ENCODE measurements around the gene PCDHGB1.
"Not testable (repeated sequence)": the region's sequence is repeated elsewhere in the genome, so short reads cannot be mapped to it uniquely, and the experiment has no call there.

PCDHGB1 gene

DNA sequence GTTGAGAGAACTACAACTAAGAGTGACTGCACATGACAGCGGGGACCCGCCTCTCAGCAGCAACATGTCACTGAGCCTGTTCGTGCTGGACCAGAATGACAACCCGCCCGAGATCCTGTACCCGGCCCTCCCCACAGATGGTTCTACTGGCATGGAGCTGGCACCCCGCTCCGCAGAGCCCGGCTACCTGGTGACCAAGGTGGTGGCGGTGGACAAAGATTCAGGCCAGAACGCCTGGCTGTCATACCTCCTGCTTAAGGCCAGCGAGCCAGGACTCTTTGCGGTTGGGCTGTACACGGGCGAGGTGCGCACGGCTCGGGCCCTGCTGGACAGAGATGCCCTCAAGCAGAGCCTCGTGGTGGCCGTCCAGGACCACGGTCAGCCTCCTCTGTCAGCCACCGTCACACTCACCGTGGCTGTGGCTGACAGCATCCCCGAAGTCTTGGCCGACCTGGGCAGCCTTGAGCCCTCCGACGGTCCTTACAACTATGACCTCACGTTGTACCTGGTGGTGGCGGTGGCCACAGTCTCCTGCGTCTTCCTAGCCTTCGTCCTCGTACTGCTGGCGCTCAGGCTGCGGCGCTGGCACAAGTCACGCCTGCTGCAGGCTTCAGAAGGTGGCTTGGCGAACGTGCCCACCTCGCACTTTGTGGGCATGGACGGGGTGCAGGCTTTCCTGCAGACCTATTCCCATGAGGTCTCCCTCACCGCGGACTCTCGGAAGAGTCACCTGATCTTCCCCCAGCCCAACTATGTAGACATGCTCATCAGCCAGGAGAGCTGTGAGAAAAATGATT is 34.8 kb downstream of the PCDHGB1 start:
- no peak for DNase-seq

DNA sequence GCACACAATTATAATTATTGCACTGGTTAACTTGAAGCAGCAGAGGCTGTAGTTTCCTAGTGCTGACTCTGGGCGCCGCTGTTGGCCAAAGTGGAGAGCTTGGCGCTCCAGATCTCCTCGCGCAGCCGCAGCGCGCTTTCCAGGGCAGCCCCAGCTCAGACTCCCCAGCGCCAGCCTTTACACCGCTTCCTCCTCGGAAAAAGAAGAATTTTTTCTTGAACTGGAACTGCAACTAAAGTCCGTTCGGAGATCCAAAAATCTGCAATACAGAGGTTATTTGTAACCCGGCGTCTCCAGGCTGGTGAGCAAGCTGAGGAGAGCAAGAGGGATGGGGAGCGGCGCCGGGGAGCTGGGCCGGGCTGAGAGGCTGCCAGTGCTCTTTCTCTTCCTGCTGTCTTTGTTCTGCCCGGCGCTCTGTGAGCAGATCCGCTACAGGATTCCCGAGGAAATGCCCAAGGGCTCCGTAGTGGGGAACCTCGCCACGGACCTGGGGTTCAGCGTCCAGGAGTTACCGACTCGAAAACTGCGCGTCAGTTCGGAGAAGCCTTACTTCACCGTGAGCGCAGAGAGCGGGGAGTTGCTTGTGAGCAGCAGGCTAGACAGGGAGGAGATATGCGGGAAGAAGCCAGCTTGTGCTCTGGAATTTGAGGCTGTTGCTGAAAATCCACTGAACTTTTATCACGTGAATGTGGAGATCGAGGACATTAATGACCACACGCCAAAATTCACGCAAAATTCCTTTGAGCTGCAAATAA is 37.8 kb downstream of the PCDHGB1 start, which contains the start of gene PCDHGB4:
Gene PCDHGB4 (plus strand): TSS at position 142 of the 755 bp plus-strand sequence. CDS start 187 bp downstream, at position 329.
- not testable (repeated sequence) for DNase-seq

DNA sequence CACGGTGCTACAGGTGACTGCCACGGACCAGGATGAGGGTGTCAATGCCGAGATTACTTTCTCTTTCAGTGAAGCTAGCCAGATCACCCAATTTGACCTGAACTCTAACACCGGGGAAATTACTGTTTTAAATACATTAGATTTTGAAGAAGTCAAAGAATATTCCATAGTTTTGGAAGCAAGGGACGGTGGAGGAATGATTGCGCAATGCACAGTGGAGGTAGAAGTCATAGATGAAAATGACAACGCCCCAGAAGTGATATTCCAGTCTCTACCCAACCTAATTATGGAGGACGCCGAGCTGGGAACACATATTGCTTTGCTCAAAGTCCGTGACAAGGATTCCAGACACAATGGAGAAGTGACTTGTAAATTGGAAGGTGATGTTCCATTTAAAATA is 38.8 kb downstream of the PCDHGB1 start:
- no peak for DNase-seq

GRCh38 chr5:141389153-141390042 is 39.5 kb downstream of the PCDHGB1 start:
- DNase-seq = no peak

DNA sequence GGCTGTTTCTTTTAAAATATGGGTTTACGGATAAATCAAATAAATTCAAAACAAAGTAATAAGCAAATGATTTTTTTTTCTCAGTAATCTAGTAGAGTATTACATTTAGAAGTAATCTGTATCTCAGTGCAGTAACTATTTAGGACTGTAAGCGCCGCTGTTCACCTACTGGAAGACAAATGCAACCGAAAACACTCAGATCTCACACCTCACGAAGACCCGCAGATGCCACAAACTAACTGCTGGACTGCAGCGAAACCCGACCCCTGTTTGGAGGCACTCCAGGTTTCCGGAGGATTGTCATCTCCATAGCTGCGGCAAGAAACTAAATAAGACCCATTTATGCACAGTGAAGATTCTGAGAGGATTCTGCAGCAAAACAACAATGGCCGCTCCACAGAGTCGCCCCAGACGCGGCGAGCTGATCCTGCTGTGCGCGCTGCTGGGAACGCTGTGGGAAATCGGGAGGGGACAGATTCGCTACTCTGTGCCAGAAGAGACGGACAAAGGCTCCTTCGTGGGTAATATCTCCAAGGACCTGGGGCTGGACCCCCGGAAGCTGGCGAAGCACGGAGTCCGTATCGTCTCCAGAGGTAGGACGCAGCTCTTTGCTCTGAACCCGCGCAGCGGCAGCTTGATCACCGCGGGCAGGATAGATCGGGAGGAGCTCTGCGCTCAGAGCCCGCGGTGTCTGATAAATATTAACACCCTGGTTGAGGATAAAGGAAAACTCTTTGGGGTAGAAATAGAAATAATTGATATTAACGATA is 42.7 kb downstream of the PCDHGB1 start, which contains the start of gene PCDHGA8:
Gene PCDHGA8 (plus strand): TSS at position 205 of the 770 bp plus-strand sequence. CDS start 181 bp downstream, at position 386.
- DNase-seq = no peak

DNA sequence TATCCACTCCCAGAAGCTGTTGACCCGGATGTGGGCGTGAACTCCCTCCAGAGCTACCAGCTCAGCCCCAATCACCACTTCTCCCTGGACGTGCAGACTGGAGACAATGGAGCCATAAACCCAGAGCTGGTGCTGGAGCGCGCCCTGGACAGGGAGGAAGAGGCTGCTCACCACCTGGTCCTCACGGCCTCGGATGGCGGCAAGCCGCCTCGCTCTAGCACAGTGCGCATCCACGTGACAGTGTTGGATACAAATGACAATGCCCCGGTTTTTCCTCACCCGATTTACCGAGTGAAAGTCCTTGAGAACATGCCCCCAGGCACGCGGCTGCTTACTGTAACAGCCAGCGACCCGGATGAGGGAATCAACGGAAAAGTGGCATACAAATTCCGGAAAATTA is 43.4 kb downstream of the PCDHGB1 start:
- DNase-seq = no peak

GRCh38 chr5:141394401-141395187 is 44.7 kb downstream of the PCDHGB1 start:
- DNase-seq = not testable (repeated sequence)

DNA sequence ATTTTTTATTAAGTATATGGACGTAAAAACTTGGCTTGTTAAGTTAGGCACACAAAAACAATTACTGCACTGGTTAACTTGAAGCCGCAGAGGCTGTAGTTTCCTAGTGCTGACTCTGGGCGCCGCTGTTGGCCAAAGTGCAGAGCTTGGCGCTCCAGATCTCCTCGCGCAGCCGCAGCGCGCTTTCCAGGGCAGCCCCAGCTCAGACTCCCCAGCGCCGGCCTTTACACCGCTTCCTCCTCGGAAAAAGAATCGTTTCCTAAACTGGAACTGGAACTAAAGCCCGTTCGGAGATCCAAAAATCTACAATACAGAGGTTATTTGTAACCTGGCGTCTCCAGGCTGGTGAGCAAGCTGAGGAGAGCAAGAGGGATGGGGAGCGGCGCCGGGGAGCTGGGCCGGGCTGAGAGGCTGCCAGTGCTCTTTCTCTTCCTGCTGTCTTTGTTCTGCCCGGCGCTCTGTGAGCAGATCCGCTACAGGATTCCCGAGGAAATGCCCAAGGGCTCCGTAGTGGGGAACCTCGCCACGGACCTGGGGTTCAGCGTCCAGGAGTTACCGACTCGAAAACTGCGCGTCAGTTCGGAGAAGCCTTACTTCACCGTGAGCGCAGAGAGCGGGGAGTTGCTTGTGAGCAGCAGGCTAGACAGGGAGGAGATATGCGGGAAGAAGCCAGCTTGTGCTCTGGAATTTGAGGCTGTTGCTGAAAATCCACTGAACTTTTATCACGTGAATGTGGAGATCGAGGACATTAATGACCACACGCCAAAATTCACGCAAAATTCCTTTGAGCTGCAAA is 48.1 kb downstream of the PCDHGB1 start, which contains the start of gene PCDHGB5:
Gene PCDHGB5 (plus strand): TSS at position 192 of the 796 bp plus-strand sequence. CDS start 181 bp downstream, at position 373.
- DNase-seq = not testable (repeated sequence)

DNA sequence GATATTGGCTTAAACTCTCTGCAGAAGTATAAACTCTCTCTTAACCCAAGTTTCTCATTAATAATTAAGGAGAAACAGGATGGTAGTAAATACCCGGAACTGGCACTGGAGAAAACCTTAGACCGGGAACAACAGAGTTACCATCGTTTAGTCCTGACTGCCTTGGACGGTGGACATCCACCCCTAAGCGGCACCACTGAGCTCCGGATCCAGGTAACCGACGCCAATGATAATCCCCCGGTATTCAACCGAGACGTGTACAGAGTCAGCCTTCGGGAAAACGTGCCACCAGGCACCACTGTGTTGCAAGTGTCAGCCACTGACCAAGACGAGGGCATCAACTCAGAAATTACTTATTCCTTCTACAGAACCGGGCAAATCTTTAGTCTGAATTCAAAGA is 48.7 kb downstream of the PCDHGB1 start:
- DNase-seq = no peak

DNA sequence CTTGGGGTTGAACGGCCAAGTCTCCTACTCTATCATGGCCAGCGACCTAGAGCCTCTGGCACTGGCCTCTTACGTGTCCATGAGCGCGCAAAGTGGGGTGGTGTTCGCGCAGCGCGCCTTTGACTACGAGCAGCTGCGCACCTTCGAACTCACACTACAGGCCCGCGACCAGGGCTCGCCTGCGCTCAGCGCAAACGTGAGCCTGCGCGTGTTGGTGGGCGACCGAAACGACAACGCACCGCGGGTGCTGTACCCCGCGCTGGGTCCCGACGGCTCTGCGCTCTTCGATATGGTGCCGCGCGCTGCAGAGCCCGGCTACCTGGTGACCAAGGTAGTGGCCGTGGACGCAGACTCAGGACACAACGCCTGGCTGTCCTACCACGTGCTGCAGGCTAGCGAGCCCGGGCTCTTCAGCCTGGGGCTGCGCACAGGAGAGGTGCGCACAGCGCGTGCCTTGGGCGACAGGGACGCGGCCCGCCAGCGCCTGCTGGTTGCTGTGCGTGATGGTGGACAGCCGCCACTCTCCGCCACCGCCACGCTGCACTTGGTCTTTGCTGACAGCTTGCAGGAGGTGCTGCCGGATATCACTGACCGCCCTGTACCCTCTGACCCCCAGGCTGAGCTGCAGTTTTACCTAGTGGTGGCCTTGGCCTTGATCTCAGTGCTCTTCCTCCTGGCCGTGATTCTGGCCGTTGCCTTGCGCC is 49.8 kb downstream of the PCDHGB1 start:
- DNase-seq = no peak

Measured in activated CD4-positive, CD25-positive, alpha-beta regulatory T cell treated with anti-CD3 and anti-CD28 coated beads, Interleukin-2, amount 50 U/mL, for 72 hours (primary cell).